Measurements from ENCODE around the gene CXADR. TPM values are rescaled to one million over a fixed set of nuclear protein-coding genes. Genes with fewer than 3 reads are reported as not detected.

Gene CXADR
- total RNA-seq, 2 donors from 2014 or later: 0.37 to 0.76 TPM

GRCh38 chr21:17613242-17613676 is 100.4 kb downstream of the CXADR start:
- H3K4me1 Mint-ChIP-seq: peaks cover 16% of the 10 kb centered on the region
- H3K9me3 Mint-ChIP-seq: no peaks in the 10 kb centered on the region

GRCh38 chr21:17616831-17617230 is 104.0 kb downstream of the CXADR start:
- no peaks in the 10 kb centered on the region for H3K9me3 Mint-ChIP-seq
- H3K36me3 Mint-ChIP-seq (ENCODE audit: low read depth): peaks cover under 1% of the 10 kb centered on the region
- no peak overlapping the region for H3K27ac Mint-ChIP-seq
- no peak overlapping the region for H3K4me3 Mint-ChIP-seq
- no peaks in the 10 kb centered on the region for H3K4me1 Mint-ChIP-seq
- H3K27me3 Mint-ChIP-seq: no peaks in the 10 kb centered on the region
- ATAC-seq (replicated peaks): no peak

More at GRCh38 chr21:17613242-17613676, 100.4 kb downstream of the CXADR start:
- Mint-ChIP-seq H3K27ac (peak overlapping the region; percentile 81), H3K27me3 (no peaks in the 10 kb centered on the region), H3K4me3 (peak overlapping the region; percentile 74), H3K36me3 (ENCODE audit: low read depth) (peaks cover 36% of the 10 kb centered on the region)
- ATAC-seq (replicated peaks): no peak

- no peak overlapping the region for H3K4me3 Mint-ChIP-seq
- H3K36me3 Mint-ChIP-seq (ENCODE audit: low read depth): no peaks in the 10 kb centered on the region
- peaks cover 24% of the 10 kb centered on the region for H3K27me3 Mint-ChIP-seq
- ATAC-seq (replicated peaks): no peak
- H3K9me3 Mint-ChIP-seq: no peaks in the 10 kb centered on the region
- H3K27ac Mint-ChIP-seq: no peak overlapping the region
- H3K4me1 Mint-ChIP-seq: no peaks in the 10 kb centered on the region
Observed at GRCh38 chr21:17622018-17622417, 109.2 kb downstream of the CXADR start.

- H3K36me3 Mint-ChIP-seq (ENCODE audit: low read depth): no peaks in the 10 kb centered on the region
- H3K27me3 Mint-ChIP-seq: peaks cover 5% of the 10 kb centered on the region
- H3K4me1 Mint-ChIP-seq: no peaks in the 10 kb centered on the region
- no peak overlapping the region for H3K4me3 Mint-ChIP-seq
- H3K27ac Mint-ChIP-seq: no peak overlapping the region
- ATAC-seq (replicated peaks): no peak
- no peaks in the 10 kb centered on the region for H3K9me3 Mint-ChIP-seq
Observed at GRCh38 chr21:17631195-17631594, 118.4 kb downstream of the CXADR start.

GRCh38 chr21:17636711-17637110 is 123.9 kb downstream of the CXADR start:
- no peaks in the 10 kb centered on the region for H3K9me3 Mint-ChIP-seq
- no peak overlapping the region for H3K27ac Mint-ChIP-seq
- H3K36me3 Mint-ChIP-seq (ENCODE audit: low read depth): no peaks in the 10 kb centered on the region
- ATAC-seq (replicated peaks): no peak
- no peaks in the 10 kb centered on the region for H3K27me3 Mint-ChIP-seq
- no peak overlapping the region for H3K4me3 Mint-ChIP-seq
- no peaks in the 10 kb centered on the region for H3K4me1 Mint-ChIP-seq

GRCh38 chr21:17640821-17641220 is 128.0 kb downstream of the CXADR start:
- no peak overlapping the region for H3K4me3 Mint-ChIP-seq
- no peak for ATAC-seq (replicated peaks)
- no peaks in the 10 kb centered on the region for H3K9me3 Mint-ChIP-seq
- H3K4me1 Mint-ChIP-seq: no peaks in the 10 kb centered on the region
- no peak overlapping the region for H3K27ac Mint-ChIP-seq
- H3K27me3 Mint-ChIP-seq: no peaks in the 10 kb centered on the region
- H3K36me3 Mint-ChIP-seq (ENCODE audit: low read depth): no peaks in the 10 kb centered on the region

Other genes starting within 250 kb of the CXADR start
- 10 to 100 TPM; 39.8 to 64.6 TPM for gene BTG3, start 99.9 kb downstream of the CXADR start, total RNA-seq